HL-60 (cell line): ENCODE measurements around the gene GPC3.

ENCODE experiments used
- DNase-seq, 2 experiments: peaks; one replicate each; pipeline ENCODE4 v3.0.0-alpha.2; 2010 to 2020; ENCODE audit warnings: low read depth in 1 of 2, low spot score in 1 of 2
- H3K27ac ChIP-seq: fragments of 250-450 bp; sonication (Bioruptor Pico); replicated peaks from 2 replicates; pipeline ENCODE4 v1.5.1; 2020; ENCODE audit warnings: mild to moderate bottlenecking, moderate library complexity
- H3K27me3 ChIP-seq: fragments of 250-450 bp; sonication (Bioruptor Pico); 2 replicates; pipeline ENCODE4 v1.5.1; 2021; ENCODE audit warnings: mild to moderate bottlenecking, moderate library complexity; ENCODE audit not compliant: insufficient read depth, poor library complexity, severe bottlenecking
- H3K4me3 ChIP-seq: replicated peaks from 2 replicates; pipeline ENCODE4 v1.5.1; 2011; ENCODE audit warnings: mild to moderate bottlenecking, control low read depth, low read length; ENCODE audit not compliant: insufficient read depth
- GABPA ChIP-seq: IDR thresholded peaks from 2 replicates; pipeline ENCODE4 v1.6.1; 2012; ENCODE audit warnings: low read depth
- POLR2AphosphoS5 ChIP-seq: IDR thresholded peaks from 2 replicates; pipeline ENCODE4 v1.6.1; 2012; ENCODE audit warnings: low read depth
- SPI1 ChIP-seq: IDR thresholded peaks from 2 replicates; pipeline ENCODE4 v1.6.1; 2012; ENCODE audit warnings: low read depth, mild to moderate bottlenecking, borderline replicate concordance
- TF ChIP-seq, protein P1 (sequence below): IDR thresholded peaks from one replicate; pipeline ENCODE4 v1.5.1; 2011; ENCODE audit warnings: low read length, control low read depth, inconsistent platforms; ENCODE audit not compliant: insufficient read depth
- TF ChIP-seq, protein P2 (sequence below): IDR thresholded peaks from 2 replicates; pipeline ENCODE4 v1.6.1; 2012; ENCODE audit warnings: low read depth; ENCODE audit not compliant: insufficient replicate concordance

The GPC3 gene

DNA sequence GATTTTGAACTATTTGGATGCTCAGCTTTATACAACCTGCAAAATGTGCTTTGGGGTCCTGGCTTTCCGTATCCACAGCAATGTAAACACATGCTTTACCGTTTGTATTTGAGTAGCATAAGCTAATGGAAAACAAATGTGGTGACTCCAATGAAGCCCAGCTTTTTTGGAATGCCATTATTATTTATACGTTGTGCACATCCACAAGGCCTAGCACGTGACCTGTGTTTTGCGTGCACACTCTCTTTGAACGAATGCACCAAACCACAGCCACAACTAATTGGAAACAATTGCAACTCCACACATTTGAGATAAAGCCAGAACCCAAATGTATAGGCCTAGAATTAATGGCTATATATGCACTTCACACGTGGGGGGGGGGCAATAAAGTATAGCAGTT lies 380.6 kb downstream of the GPC3 start:
- H3K4me3 ChIP-seq: no peak overlapping the region
- H3K27ac ChIP-seq: no peak overlapping the region
- H3K27me3 ChIP-seq: no peaks in the 10 kb centered on the region

DNA sequence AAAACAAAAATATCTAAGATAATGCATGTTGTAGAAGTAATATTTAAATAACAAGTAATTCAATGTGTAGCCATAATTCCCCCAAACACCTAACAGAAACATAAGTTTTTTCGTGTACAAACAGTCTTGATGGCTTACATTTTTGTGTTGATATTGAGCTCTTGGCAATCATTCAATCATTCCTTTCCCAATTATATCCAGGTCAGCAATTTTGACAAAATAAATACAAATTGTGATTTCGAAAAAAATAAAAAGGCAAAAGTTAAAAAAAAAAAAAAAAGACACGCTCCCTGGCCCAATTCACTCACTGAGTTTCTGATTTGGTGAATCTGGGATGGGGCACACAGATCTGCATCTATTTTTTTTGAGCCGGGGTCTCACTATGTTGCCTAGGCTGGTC lies 382.5 kb downstream of the GPC3 start:
- no peak overlapping the region for H3K4me3 ChIP-seq
- DNase-seq: no peak
- TF ChIP-seq SPI1 (no peak), GABPA (no peak), POLR2AphosphoS5 (no peak)
- TF ChIP-seq, protein P1, sequence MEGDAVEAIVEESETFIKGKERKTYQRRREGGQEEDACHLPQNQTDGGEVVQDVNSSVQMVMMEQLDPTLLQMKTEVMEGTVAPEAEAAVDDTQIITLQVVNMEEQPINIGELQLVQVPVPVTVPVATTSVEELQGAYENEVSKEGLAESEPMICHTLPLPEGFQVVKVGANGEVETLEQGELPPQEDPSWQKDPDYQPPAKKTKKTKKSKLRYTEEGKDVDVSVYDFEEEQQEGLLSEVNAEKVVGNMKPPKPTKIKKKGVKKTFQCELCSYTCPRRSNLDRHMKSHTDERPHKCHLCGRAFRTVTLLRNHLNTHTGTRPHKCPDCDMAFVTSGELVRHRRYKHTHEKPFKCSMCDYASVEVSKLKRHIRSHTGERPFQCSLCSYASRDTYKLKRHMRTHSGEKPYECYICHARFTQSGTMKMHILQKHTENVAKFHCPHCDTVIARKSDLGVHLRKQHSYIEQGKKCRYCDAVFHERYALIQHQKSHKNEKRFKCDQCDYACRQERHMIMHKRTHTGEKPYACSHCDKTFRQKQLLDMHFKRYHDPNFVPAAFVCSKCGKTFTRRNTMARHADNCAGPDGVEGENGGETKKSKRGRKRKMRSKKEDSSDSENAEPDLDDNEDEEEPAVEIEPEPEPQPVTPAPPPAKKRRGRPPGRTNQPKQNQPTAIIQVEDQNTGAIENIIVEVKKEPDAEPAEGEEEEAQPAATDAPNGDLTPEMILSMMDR: no peak
- TF ChIP-seq, protein P2, sequence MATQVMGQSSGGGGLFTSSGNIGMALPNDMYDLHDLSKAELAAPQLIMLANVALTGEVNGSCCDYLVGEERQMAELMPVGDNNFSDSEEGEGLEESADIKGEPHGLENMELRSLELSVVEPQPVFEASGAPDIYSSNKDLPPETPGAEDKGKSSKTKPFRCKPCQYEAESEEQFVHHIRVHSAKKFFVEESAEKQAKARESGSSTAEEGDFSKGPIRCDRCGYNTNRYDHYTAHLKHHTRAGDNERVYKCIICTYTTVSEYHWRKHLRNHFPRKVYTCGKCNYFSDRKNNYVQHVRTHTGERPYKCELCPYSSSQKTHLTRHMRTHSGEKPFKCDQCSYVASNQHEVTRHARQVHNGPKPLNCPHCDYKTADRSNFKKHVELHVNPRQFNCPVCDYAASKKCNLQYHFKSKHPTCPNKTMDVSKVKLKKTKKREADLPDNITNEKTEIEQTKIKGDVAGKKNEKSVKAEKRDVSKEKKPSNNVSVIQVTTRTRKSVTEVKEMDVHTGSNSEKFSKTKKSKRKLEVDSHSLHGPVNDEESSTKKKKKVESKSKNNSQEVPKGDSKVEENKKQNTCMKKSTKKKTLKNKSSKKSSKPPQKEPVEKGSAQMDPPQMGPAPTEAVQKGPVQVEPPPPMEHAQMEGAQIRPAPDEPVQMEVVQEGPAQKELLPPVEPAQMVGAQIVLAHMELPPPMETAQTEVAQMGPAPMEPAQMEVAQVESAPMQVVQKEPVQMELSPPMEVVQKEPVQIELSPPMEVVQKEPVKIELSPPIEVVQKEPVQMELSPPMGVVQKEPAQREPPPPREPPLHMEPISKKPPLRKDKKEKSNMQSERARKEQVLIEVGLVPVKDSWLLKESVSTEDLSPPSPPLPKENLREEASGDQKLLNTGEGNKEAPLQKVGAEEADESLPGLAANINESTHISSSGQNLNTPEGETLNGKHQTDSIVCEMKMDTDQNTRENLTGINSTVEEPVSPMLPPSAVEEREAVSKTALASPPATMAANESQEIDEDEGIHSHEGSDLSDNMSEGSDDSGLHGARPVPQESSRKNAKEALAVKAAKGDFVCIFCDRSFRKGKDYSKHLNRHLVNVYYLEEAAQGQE: no peak

More for the DNA sequence above, 380.6 kb downstream of the GPC3 start:
- DNase-seq: no peak
- TF ChIP-seq GABPA (no peak), SPI1 (no peak), POLR2AphosphoS5 (no peak)

GRCh38 chrX:133601116-133601515 lies 384.3 kb downstream of the GPC3 start:
- no peak overlapping the region for H3K27ac ChIP-seq
- H3K27me3 ChIP-seq: no peaks in the 10 kb centered on the region
- TF ChIP-seq SPI1 (no peak), GABPA (no peak), POLR2AphosphoS5 (no peak)
- TF ChIP-seq, protein P2: no peak
- TF ChIP-seq, protein P1: no peak
- no peak for DNase-seq
- no peak overlapping the region for H3K4me3 ChIP-seq

More for the DNA sequence above, 382.5 kb downstream of the GPC3 start:
- Histone ChIP-seq H3K27me3 (no peaks in the 10 kb centered on the region), H3K27ac (no peak overlapping the region)

DNA sequence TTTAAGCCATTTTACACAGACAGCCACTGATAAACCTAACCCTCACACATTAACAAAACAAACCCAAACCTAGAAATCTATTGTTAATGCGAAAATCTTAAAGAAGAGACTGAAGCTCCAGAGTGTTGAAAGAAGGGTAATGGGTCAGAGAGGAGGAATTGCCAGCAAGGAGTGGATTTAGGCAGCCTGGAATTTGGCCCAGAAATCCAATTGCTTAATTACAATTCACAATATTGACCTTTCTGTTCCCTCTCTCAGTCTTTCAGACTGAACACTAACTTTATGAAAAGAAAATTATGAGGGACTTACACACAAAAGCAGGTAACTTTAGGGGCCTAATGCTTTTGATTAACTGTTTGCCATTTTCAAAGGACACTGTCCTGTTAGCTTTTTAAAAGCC lies 384.9 kb downstream of the GPC3 start:
- TF ChIP-seq, protein P2: no peak
- no peak for TF ChIP-seq POLR2AphosphoS5
- no peak for TF ChIP-seq SPI1
- TF ChIP-seq, protein P1: no peak
- no peak for TF ChIP-seq GABPA
- Histone ChIP-seq H3K4me3 (no peak overlapping the region), H3K27me3 (no peaks in the 10 kb centered on the region), H3K27ac (no peak overlapping the region)
- no peak for DNase-seq
